ENCODE measurements around the gene BTBD19.

BTBD19 gene

GRCh38 chr1:44862829-44863401 is 54.6 kb downstream of the BTBD19 start:
- no peak for DNase-seq
